HG02610 (cell line): Measurements from ENCODE around the gene OR4M2.
A peak's percentile ranks its signal among the peaks of the same experiment; 100 is the strongest.
"Not testable (repeated sequence)": the region's sequence is repeated elsewhere in the genome, so short reads cannot be mapped to it uniquely, and the experiment has no call there.

Source experiments
- ATAC-seq: cut with Tn5 transposase; IDR thresholded peaks from one replicate; pipeline ENCODE4 v1.9.1; 2021; ENCODE audit warnings: mild to moderate bottlenecking, moderate library complexity; ENCODE audit not compliant: unreplicated experiment

Gene OR4M2, protein sequence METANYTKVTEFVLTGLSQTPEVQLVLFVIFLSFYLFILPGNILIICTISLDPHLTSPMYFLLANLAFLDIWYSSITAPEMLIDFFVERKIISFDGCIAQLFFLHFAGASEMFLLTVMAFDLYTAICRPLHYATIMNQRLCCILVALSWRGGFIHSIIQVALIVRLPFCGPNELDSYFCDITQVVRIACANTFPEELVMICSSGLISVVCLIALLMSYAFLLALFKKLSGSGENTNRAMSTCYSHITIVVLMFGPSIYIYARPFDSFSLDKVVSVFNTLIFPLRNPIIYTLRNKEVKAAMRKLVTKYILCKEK

DNA sequence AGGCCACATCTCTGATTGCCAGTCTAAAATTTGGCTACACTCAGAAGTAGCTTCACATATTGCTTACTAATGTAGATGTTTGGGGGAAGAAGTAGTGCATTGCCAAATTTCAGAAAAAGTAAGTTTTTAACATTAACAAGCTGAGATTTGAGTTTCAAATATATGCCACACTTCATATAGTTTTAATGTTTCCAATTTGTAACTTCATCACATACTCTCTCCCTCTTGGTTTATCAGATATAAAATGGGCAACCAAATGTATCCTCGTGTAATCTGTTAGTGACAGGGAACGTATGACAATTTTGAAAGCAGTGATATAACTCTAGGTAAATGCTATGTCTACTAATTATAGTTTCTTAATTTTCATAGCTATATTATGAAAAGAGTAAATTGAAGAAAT lies at the start of gene OR4M2:
Gene OR4M2 (plus strand): TSS at position 301 of the 400 bp plus-strand sequence. CDS start 98 bp downstream, at position 399.
- not testable (repeated sequence) for ATAC-seq

DNA sequence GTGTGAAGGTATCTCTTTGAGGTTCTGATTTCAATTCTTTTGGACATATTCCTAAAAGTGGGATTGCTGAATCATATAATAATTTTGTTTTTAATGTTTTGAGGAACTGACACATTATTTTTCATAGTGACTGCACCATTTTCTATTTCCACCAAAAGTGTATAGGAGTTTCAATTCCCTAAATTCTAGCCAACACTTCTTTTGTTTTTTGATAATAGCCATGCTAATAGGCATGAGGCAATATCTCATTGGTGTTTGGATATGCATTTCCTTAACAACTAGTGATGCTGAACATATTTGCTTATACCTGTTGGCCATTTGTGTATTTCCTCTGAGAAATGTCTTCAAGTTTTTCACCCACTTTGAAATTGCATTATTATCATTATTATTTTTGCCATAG lies 11.1 kb upstream of the OR4M2 start:
- not testable (repeated sequence) for ATAC-seq

DNA sequence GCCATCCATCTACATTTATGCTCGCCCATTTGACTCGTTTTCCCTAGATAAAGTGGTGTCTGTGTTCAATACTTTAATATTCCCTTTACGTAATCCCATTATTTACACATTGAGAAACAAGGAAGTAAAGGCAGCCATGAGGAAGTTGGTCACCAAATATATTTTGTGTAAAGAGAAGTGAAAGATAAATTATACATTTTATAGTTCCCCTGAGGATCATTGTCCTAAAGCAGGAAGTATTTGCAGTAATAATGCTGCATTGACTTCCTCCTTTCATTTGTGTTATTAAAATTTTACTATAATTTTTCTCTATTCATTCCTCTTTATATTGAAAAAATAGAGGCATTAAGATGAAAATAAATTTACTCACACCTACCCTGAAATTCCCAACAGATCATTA lies 1.1 kb downstream of the OR4M2 start:
- ATAC-seq: not testable (repeated sequence)

DNA sequence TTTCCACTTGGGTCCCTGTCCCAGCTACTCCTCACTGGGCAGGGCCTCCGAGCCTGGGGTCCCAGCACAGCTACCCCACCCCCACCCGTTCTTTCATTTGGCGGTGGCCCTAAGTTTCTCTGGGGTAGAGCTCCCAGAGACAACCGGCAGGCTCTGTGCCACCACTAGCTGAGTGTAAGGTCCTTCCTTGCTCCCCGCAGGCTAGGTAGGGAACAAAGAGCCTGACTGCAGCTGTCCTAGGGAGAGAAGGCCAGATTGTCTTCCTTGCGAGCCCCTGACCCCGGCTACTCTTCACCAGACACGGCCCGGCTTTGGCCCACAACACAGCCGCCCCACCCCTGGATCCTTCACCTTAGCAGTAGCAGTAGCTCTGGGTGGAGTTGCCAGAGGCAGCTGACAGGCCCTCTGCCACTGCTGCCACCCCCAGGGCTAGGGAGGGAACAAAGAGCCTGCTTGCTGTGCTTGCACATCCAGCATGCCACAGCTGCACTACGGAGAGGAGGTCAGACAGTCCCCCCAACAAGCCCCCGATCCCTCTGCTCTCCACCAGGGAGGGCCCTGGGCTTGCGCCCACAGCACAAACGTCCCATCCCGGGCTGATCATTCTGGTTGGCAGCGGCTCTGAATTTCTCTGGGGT lies 18.4 kb downstream of the OR4M2 start:
- peak; percentile 9 for ATAC-seq

DNA sequence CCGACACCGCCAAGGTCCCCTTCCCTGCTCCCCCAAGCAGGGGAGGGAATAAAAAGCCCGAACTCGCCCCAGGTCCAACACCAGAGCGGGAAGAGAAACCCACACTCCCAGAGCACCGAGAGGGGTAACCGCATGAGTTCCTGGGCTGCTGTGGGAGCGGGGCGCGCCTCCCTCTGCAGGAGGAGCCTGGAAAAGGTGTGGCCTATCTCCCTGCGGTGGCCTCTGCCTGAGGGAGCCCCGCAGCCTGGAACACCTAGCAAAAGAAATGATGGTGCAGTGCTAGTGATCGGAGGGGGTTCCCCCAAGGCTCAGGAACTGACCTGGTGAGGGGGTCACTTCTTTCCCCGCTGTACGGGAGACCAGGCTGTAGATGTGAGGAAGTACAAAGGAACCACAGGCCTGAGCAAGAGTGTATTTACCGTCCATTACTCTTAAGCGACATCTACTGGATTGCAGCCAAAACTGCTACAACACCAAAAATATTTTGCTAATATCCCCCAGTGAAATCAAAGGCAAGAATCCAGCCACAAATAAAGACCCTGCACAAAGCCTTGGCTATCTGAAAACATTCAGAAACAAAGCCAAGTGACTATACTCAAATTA lies 19.1 kb downstream of the OR4M2 start:
- peak; percentile 62 for ATAC-seq

DNA sequence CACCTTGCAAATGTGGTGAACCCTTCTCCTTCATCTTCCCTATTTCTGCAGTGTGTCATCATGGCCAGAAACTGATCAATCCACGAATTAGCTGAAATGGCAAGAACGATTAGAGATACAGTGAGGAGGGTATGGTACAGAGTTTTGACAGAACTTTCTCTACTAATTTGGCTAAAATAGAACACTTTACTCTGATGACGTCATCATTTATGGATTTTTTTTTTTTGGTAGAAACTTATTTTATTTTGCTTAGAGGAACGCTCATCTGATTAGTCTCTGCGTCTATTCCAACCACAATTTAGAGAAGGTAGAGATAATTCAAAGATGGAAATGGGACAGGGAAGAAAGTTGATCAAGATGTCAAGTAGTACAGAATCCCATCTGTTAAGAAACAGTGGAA lies 41.7 kb downstream of the OR4M2 start:
- ATAC-seq: not testable (repeated sequence)
